HG03469 (cell line): ENCODE data around the gene TPP1.

Experiments used
- ATAC-seq: cut with Tn5 transposase; IDR thresholded peaks from one replicate; pipeline ENCODE4 v1.9.1; 2021; ENCODE audit warnings: mild to moderate bottlenecking, moderate library complexity, moderate number of reproducible peaks; ENCODE audit not compliant: unreplicated experiment

TPP1 gene

GRCh38 chr11:6612213-6613041, 6.8 kb downstream of the TPP1 start, which contains the start of gene TAF10:
TAF10 (minus strand) TSS chr11:6612216; CDS start chr11:6612189, 27 bp downstream.
- ATAC-seq, result peak; percentile 68

- ATAC-seq, result no peak
These were observed 7.3 kb downstream of the TPP1 start for GRCh38 chr11:6611963-6612212.

- no peak for ATAC-seq
These were observed 7.9 kb downstream of the TPP1 start for GRCh38 chr11:6611092-6611962.

GRCh38 chr11:6610591-6610990, 8.6 kb downstream of the TPP1 start:
- ATAC-seq, result no peak

- ATAC-seq, result no peak
These were observed 9.7 kb downstream of the TPP1 start for GRCh38 chr11:6609502-6610015.

- ATAC-seq, result no peak
These were observed 10.3 kb downstream of the TPP1 start for GRCh38 chr11:6608726-6609501.

- no peak for ATAC-seq
These were observed 11.2 kb downstream of the TPP1 start for GRCh38 chr11:6608011-6608410.

- ATAC-seq, result no peak
These were observed 11.9 kb downstream of the TPP1 start for GRCh38 chr11:6607190-6607795.

- peak; percentile 26 for ATAC-seq
These were observed 12.6 kb downstream of the TPP1 start for GRCh38 chr11:6606471-6607189.

- ATAC-seq, result no peak
These were observed 14.4 kb downstream of the TPP1 start for GRCh38 chr11:6604790-6605189.

- peak; percentile 35 for ATAC-seq
These were observed 15.1 kb downstream of the TPP1 start for GRCh38 chr11:6604081-6604626.

GRCh38 chr11:6603287-6604080, 15.7 kb downstream of the TPP1 start, which contains the start of the genes ILK and RRP8:
ILK (plus strand) TSS chr11:6603774; CDS start chr11:6604272, 498 bp downstream.
RRP8 (minus strand) TSS chr11:6603616; CDS start chr11:6603502, 114 bp downstream.
- ATAC-seq, result peak; percentile 51

- ATAC-seq, result no peak
These were observed 16.9 kb downstream of the TPP1 start for GRCh38 chr11:6602096-6602940.

GRCh38 chr11:6601041-6601461, 18.2 kb downstream of the TPP1 start:
- ATAC-seq, result no peak

GRCh38 chr11:6599881-6600390, 19.3 kb downstream of the TPP1 start:
- no peak for ATAC-seq

GRCh38 chr11:6599449-6599848, 19.8 kb downstream of the TPP1 start:
- ATAC-seq, result no peak

- no peak for ATAC-seq
These were observed 20.7 kb downstream of the TPP1 start for GRCh38 chr11:6598555-6598954.
